HG03571 (cell line): ENCODE results near the gene PCDHGC5.

Source experiments
- ATAC-seq: cut with Tn5 transposase; IDR thresholded peaks from one replicate; pipeline ENCODE4 v1.9.1; 2021; ENCODE audit not compliant: unreplicated experiment

The PCDHGC5 gene

DNA sequence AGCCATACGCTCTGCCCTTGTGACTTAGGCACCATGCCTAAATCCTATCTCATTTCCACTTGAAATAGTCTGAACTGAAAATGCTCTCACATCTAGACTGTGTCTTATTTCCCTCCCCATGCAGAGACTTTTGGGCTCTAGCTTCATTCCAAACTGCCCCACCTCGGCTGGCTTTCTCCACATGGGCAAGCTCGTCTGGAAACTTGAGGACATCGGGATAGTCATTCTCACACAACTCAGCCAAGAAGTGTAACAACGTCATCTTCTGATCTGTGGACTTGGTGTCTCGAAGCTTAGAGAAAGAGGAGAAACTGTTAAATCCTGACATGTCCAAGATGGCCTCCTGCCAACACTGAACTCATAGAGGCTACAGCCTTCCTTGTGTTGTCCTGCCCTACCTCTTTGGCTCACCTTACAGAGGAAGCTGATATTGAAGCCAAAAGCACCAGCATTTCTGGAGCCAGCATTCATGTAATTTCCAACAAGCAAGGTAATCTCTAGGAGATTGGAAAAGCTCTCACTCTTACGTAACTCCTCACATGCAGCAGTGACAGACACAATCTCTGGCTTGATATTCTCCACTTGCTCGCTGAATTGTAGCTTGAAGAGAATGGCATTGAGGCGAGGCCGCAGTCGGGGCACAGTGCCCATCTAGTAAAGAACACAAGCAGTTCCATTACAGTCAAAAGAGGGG lies 39.6 kb downstream of the PCDHGC5 start:
- no peak for ATAC-seq

DNA sequence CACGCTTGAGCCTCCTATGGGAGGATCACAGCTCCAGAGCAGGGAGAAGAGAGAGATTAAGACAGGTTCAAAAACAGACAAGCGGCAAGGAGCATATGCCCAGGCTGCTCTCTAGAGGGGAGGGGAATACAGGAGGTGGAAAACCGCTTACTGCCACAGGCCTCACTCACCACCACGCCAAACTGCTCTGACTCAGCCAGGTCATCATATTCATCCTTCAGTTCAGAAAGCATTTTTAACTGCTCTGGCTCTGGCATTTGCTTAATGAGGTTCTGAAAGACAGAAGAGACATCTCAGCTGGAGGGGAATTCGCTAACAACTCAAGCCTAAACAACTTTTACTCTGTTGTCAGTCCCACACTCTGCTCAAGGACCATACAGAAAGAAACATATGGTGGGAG lies 40.1 kb downstream of the PCDHGC5 start:
- ATAC-seq, result no peak

DNA sequence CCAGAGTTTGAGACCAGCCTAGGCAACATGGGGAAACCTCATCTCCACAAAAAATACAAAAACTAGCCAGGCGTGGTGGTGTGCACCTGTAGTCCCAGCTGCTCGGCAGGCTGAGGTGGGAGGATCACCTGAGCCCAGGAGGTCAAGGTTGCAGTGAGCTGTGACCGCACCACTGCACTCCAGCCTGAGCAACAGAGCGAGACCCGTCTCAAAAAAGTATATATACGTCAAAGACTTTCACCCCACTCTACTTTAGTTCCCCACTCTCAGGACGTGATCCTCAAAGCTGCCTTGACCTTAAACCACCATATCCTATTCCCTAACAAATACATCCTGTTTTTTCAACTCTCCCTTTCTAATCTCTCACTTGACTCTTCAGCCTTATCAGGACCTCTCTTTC lies 41.0 kb downstream of the PCDHGC5 start:
- no peak for ATAC-seq

DNA sequence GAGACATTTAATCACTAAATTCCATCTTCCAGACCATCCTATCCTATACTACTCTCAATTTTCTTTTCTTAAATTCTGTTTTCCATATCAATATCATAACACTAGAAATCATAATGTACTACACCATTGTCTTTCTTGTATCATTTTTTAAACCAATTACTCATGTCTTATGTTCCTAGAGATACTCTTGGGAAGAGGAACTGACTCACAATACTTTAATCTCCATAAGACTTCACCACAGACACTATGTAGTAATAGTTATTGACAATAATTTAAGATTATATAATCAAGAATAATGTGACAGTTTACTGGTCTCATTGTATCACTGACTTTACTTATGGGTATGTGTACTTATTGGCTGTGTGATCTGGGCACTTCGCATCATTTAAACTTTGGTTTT lies 43.8 kb downstream of the PCDHGC5 start:
- no peak for ATAC-seq

DNA sequence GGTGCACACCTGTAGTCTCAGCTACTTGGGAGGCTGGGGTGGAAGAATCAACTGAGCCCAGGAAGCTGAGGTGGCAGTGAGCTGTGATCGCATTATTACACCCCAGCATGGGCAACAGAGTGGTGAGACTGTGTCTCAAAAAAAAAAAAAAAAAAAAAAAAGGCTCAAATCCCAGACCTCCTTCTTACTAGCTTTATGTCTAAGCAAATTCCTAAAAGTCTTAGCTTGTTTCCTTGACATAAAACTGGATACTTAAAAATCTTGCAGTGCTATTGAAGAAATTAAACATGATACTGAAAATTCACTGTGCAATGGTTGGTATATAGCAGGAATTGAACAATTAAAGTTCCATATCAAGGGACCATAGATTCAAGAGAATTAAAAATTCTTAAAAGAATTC lies 45.0 kb downstream of the PCDHGC5 start:
- ATAC-seq, result no peak

DNA sequence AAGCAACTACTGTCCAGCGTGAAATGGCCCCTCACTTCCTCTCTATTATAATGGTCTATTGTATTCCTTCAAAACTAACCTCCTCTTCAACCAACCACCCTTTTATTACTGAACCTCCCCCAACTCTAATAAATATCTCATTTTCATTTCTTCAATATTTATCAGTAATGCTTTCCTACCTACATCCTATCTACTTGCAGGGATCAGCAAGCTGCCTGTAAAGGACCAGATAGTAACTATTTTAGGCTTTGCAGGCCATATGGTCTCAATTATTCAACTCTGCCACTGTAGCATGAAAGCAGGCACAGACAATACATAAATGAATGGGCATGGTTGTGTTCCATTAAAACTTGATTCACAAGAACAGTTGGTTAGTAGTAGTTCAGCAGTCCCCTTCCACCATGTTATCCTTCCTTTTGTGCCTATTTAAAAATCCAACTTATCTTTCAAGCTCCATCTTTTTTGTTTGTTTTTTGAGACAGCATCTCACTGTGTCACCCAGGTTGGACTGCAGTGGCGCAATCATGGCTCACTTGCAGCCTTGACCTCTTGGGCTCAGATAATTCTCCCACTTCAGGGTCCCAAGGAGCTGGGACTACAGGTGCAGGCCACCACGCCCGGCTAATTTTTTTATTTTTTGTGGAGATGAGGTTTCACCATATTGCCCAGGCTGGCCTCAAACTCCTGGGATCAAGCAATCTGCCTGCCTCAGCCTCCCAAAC lies 45.8 kb downstream of the PCDHGC5 start:
- no peak for ATAC-seq
